AG09309 (cell line): ENCODE measurements around the gene PMPCA.

ENCODE experiments used
- DNase-seq: peaks from one replicate; pipeline ENCODE4 v3.0.0-alpha.2; 2010; ENCODE audit warnings: low read depth
- H3K4me3 ChIP-seq: 2 replicates; pipeline ENCODE4 v1.5.1; 2011; ENCODE audit warnings: mild to moderate bottlenecking, low read depth, low read length, moderate library complexity; ENCODE audit not compliant: control insufficient read depth
- TF ChIP-seq, protein P1 (sequence below): IDR thresholded peaks from 2 replicates; pipeline ENCODE4 v1.5.1; 2011; ENCODE audit warnings: mild to moderate bottlenecking, low read depth, low read length, inconsistent platforms; ENCODE audit not compliant: insufficient read depth, control insufficient read depth; ENCODE audit errors: missing control alignments

Gene PMPCA

GRCh38 chr9:136394312-136395019 lies 16.0 kb upstream of the PMPCA start:
- TF ChIP-seq, protein P1, sequence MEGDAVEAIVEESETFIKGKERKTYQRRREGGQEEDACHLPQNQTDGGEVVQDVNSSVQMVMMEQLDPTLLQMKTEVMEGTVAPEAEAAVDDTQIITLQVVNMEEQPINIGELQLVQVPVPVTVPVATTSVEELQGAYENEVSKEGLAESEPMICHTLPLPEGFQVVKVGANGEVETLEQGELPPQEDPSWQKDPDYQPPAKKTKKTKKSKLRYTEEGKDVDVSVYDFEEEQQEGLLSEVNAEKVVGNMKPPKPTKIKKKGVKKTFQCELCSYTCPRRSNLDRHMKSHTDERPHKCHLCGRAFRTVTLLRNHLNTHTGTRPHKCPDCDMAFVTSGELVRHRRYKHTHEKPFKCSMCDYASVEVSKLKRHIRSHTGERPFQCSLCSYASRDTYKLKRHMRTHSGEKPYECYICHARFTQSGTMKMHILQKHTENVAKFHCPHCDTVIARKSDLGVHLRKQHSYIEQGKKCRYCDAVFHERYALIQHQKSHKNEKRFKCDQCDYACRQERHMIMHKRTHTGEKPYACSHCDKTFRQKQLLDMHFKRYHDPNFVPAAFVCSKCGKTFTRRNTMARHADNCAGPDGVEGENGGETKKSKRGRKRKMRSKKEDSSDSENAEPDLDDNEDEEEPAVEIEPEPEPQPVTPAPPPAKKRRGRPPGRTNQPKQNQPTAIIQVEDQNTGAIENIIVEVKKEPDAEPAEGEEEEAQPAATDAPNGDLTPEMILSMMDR = no peak

GRCh38 chr9:136395020-136395340 lies 15.5 kb upstream of the PMPCA start:
- no peak for DNase-seq
- H3K4me3 ChIP-seq = no peak overlapping the region
- TF ChIP-seq, protein P1 = no peak

More at GRCh38 chr9:136394312-136395019, 16.0 kb upstream of the PMPCA start:
- no peak overlapping the region for H3K4me3 ChIP-seq
- DNase-seq = no peak

DNA sequence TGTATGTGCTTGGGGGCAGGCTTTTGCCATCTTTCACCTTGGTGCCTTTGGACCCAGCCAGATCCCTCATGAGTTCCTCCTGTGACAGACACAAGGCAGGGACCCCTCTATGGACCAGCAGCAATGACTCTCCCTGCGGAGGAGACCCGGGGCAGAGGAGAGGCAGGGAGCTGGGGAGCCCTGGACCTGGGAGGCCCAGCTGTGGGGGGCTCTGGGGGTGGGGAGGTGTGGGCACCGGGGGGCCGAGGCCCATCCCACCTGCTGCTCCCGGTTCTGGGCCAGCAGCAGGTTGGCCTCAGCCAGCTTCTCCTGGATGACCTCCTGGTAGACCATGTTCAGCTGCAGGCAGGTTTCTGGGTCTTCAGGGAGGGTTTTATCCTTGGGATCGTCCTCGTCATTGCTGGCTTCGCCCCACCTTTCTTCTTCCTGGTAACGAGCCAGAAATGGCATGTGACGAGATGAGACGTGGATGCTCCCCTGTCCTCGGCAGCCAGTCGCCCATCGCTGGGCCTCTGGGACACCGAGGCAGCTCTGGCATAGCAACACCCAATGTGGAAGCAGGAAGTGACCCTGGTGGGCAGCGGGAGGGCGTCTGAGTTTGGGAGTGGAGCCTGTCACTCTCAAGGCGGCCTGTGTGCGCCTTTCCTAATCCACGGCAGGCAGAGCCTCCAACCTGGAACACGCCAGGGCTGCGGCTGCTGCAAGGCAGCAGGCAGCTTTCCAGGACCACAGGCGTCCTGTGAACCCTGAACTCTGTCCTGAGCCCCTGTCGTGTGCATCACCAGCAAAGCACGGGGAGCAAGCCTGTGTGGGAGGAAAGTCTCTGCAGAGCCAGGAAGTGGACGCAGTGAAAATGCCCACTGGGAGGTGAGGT lies 14.9 kb upstream of the PMPCA start:
- DNase-seq = no peak
- TF ChIP-seq, protein P1 = no peak
- no peak overlapping the region for H3K4me3 ChIP-seq

DNA sequence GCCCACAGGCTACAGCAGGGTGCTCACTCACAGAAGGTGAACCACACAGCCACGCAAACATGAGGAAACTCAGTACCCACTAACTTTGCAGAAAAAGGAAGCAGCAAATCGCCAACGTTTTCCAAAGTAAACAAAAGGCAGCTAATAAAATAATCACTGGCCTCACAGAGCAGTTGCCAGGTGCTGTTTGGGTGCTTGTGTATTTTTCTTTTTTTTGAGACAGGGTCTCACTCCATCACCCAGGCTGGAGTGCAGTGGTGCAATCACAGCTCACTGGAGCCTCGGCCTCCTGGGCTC lies 14.3 kb upstream of the PMPCA start:
- no peak for DNase-seq
- TF ChIP-seq, protein P1 = no peak
- H3K4me3 ChIP-seq = no peak overlapping the region

- no peak for DNase-seq
- H3K4me3 ChIP-seq = no peak overlapping the region
- TF ChIP-seq, protein P1 = no peak
These were observed 12.8 kb upstream of the PMPCA start for GRCh38 chr9:136397643-136398042.

GRCh38 chr9:136398286-136398685 lies 12.2 kb upstream of the PMPCA start:
- TF ChIP-seq, protein P1 = no peak
- DNase-seq = no peak
- H3K4me3 ChIP-seq = no peak overlapping the region
